Measurements from ENCODE around the gene VCX.
"Not testable (repeated sequence)": the region's sequence is repeated elsewhere in the genome, so short reads cannot be mapped to it uniquely, and the experiment has no call there.

VCX gene

GRCh38 chrX:7842871-7843270, at the start of gene VCX:
TSS of gene VCX (plus strand) at chrX:7843171. CDS start at chrX:7843204, 33 bp downstream.
- not testable (repeated sequence) for DNase-seq

GRCh38 chrX:7798327-7798726, 44.6 kb upstream of the VCX start:
- no peak for DNase-seq

- no peak for DNase-seq
These were observed 41.3 kb upstream of the VCX start for GRCh38 chrX:7801711-7802110.

- DNase-seq: no peak
These were observed 27.7 kb upstream of the VCX start for GRCh38 chrX:7815166-7815805.

GRCh38 chrX:7828594-7828993, 14.4 kb upstream of the VCX start:
- no peak for DNase-seq

- no peak for DNase-seq
These were observed 1.7 kb upstream of the VCX start for GRCh38 chrX:7841084-7841805.

GRCh38 chrX:7852166-7852565, 9.2 kb downstream of the VCX start:
- DNase-seq: no peak

- no peak for DNase-seq
These were observed 29.1 kb downstream of the VCX start for GRCh38 chrX:7872042-7872441.

- no peak for DNase-seq
These were observed 34.0 kb downstream of the VCX start for GRCh38 chrX:7876957-7877356.

GRCh38 chrX:7889135-7889534, 46.2 kb downstream of the VCX start:
- DNase-seq: no peak

GRCh38 chrX:7889680-7890079, 46.7 kb downstream of the VCX start:
- no peak for DNase-seq

- no peak for DNase-seq
These were observed 49.0 kb downstream of the VCX start for GRCh38 chrX:7891928-7892327.

Data from NCI-H187 treated with DMSO at 0.1 percent for 48 hours (cell line).